ENCODE data around the gene ACTG2.

Gene ACTG2

GRCh38 chr2:73956218-73956865 is 63.5 kb downstream of the ACTG2 start:
- Histone ChIP-seq H3K9me3 (ENCODE audit: control insufficient read depth, insufficient read depth, low read length) (no peaks in the 10 kb centered on the region), H3K36me3 (ENCODE audit: control insufficient read depth, insufficient read depth, low read length) (peaks cover 70% of the 10 kb centered on the region), H3K27ac (ENCODE audit: low read depth, low read length) (no peak overlapping the region), H3K9ac (ENCODE audit: low read depth, low read length) (no peak overlapping the region), H3K4me3 (ENCODE audit: low read depth, low read length) (no peak overlapping the region), H3K4me1 (ENCODE audit: control insufficient read depth, insufficient read depth, low read length) (no peaks in the 10 kb centered on the region), H3K27me3 (ENCODE audit: control insufficient read depth, insufficient read depth, low read length) (no peaks in the 10 kb centered on the region)

- H3K27ac ChIP-seq (ENCODE audit: low read depth, low read length) = no peak overlapping the region
- peaks cover 34% of the 10 kb centered on the region for H3K36me3 ChIP-seq (ENCODE audit: control insufficient read depth, insufficient read depth, low read length)
- H3K4me3 ChIP-seq (ENCODE audit: low read depth, low read length) = no peak overlapping the region
Measured at GRCh38 chr2:73961274-73961673, 68.5 kb downstream of the ACTG2 start.

GRCh38 chr2:73961823-73962615 is 69.2 kb downstream of the ACTG2 start:
- H3K36me3 ChIP-seq (ENCODE audit: control insufficient read depth, insufficient read depth, low read length) = peaks cover 26% of the 10 kb centered on the region
- H3K9ac ChIP-seq (ENCODE audit: low read depth, low read length) = no peak overlapping the region
- H3K9me3 ChIP-seq (ENCODE audit: control insufficient read depth, insufficient read depth, low read length) = no peaks in the 10 kb centered on the region
- no peak overlapping the region for H3K27ac ChIP-seq (ENCODE audit: low read depth, low read length)
- no peaks in the 10 kb centered on the region for H3K4me1 ChIP-seq (ENCODE audit: control insufficient read depth, insufficient read depth, low read length)
- H3K27me3 ChIP-seq (ENCODE audit: control insufficient read depth, insufficient read depth, low read length) = no peaks in the 10 kb centered on the region
- H3K4me3 ChIP-seq (ENCODE audit: low read depth, low read length) = no peak overlapping the region

More at GRCh38 chr2:73961274-73961673, 68.5 kb downstream of the ACTG2 start:
- Histone ChIP-seq H3K9me3 (ENCODE audit: control insufficient read depth, insufficient read depth, low read length) (no peaks in the 10 kb centered on the region), H3K4me1 (ENCODE audit: control insufficient read depth, insufficient read depth, low read length) (no peaks in the 10 kb centered on the region), H3K27me3 (ENCODE audit: control insufficient read depth, insufficient read depth, low read length) (no peaks in the 10 kb centered on the region), H3K9ac (ENCODE audit: low read depth, low read length) (no peak overlapping the region)

GRCh38 chr2:73962798-73963197 is 70.0 kb downstream of the ACTG2 start:
- H3K4me3 ChIP-seq (ENCODE audit: low read depth, low read length) = no peak overlapping the region
- no peaks in the 10 kb centered on the region for H3K27me3 ChIP-seq (ENCODE audit: control insufficient read depth, insufficient read depth, low read length)
- no peaks in the 10 kb centered on the region for H3K4me1 ChIP-seq (ENCODE audit: control insufficient read depth, insufficient read depth, low read length)
- no peaks in the 10 kb centered on the region for H3K9me3 ChIP-seq (ENCODE audit: control insufficient read depth, insufficient read depth, low read length)
- no peak overlapping the region for H3K9ac ChIP-seq (ENCODE audit: low read depth, low read length)
- no peak overlapping the region for H3K27ac ChIP-seq (ENCODE audit: low read depth, low read length)
- H3K36me3 ChIP-seq (ENCODE audit: control insufficient read depth, insufficient read depth, low read length) = peaks cover 21% of the 10 kb centered on the region

- Histone ChIP-seq H3K36me3 (ENCODE audit: control insufficient read depth, insufficient read depth, low read length) (peaks cover 14% of the 10 kb centered on the region), H3K4me1 (ENCODE audit: control insufficient read depth, insufficient read depth, low read length) (no peaks in the 10 kb centered on the region)
Measured at GRCh38 chr2:73963385-73964120, 70.7 kb downstream of the ACTG2 start.

DNA sequence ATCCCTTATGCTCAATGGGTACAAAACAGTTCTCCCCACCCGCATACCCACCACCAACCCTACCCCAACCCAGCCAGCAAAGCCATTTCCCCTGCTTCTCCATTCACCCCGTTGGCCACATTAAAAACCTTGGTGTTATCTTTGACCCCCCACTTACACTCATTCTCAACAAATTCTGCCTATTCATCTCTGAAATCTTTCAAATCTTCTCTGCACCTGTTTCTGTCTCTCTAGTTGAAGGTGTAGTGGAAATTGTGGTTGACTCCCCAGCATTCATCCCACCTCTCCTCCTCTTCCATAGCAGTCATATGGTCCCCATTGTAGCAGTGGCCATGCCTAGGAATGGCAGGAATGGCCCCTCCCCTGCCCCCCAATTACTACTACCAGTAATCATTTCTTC is 71.4 kb downstream of the ACTG2 start:
- Histone ChIP-seq H3K36me3 (ENCODE audit: control insufficient read depth, insufficient read depth, low read length) (peaks cover 7% of the 10 kb centered on the region), H3K4me3 (ENCODE audit: low read depth, low read length) (no peak overlapping the region), H3K4me1 (ENCODE audit: control insufficient read depth, insufficient read depth, low read length) (no peaks in the 10 kb centered on the region), H3K9ac (ENCODE audit: low read depth, low read length) (no peak overlapping the region), H3K9me3 (ENCODE audit: control insufficient read depth, insufficient read depth, low read length) (no peaks in the 10 kb centered on the region), H3K27me3 (ENCODE audit: control insufficient read depth, insufficient read depth, low read length) (no peaks in the 10 kb centered on the region), H3K27ac (ENCODE audit: low read depth, low read length) (no peak overlapping the region)

More at GRCh38 chr2:73963385-73964120, 70.7 kb downstream of the ACTG2 start:
- Histone ChIP-seq H3K9ac (ENCODE audit: low read depth, low read length) (no peak overlapping the region), H3K9me3 (ENCODE audit: control insufficient read depth, insufficient read depth, low read length) (no peaks in the 10 kb centered on the region), H3K4me3 (ENCODE audit: low read depth, low read length) (no peak overlapping the region), H3K27me3 (ENCODE audit: control insufficient read depth, insufficient read depth, low read length) (no peaks in the 10 kb centered on the region), H3K27ac (ENCODE audit: low read depth, low read length) (no peak overlapping the region)

GRCh38 chr2:73965053-73965452 is 72.2 kb downstream of the ACTG2 start:
- H3K4me3 ChIP-seq (ENCODE audit: low read depth, low read length) = no peak overlapping the region
- H3K9me3 ChIP-seq (ENCODE audit: control insufficient read depth, insufficient read depth, low read length) = no peaks in the 10 kb centered on the region
- no peak overlapping the region for H3K27ac ChIP-seq (ENCODE audit: low read depth, low read length)
- H3K9ac ChIP-seq (ENCODE audit: low read depth, low read length) = no peak overlapping the region
- H3K27me3 ChIP-seq (ENCODE audit: control insufficient read depth, insufficient read depth, low read length) = no peaks in the 10 kb centered on the region
- H3K4me1 ChIP-seq (ENCODE audit: control insufficient read depth, insufficient read depth, low read length) = no peaks in the 10 kb centered on the region
- no peaks in the 10 kb centered on the region for H3K36me3 ChIP-seq (ENCODE audit: control insufficient read depth, insufficient read depth, low read length)

DNA sequence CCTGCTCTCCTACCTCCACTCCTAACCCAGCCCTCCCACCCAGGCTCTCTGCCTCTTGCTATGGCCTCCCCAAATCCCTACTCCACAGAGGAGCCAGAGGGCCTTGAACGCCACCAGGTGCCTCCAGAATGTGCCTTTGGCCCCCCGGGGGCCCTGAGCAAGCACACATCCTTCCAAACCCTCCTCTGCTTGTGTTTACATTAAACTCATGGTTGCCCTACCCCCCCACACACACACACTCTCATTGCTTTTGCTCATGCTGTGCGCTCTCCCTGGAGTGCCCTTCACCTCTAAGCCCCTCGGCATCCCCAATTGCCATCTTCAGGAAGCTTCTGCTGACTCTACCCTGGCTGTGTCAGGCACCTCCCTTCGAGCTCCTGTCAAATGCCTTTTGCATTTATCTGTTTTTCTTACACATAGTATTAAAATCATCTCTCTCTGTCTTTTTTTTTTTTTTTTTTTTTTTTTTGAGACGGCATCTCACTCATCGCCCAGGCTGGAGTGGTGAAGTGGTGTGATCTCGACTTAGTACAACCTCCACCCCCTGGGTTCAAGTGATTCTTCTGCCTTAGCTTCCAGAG is 75.6 kb downstream of the ACTG2 start:
- H3K27ac ChIP-seq (ENCODE audit: low read depth, low read length) = no peak overlapping the region
- H3K4me1 ChIP-seq (ENCODE audit: control insufficient read depth, insufficient read depth, low read length) = no peaks in the 10 kb centered on the region
- no peak overlapping the region for H3K9ac ChIP-seq (ENCODE audit: low read depth, low read length)
- H3K9me3 ChIP-seq (ENCODE audit: control insufficient read depth, insufficient read depth, low read length) = no peaks in the 10 kb centered on the region
- no peaks in the 10 kb centered on the region for H3K36me3 ChIP-seq (ENCODE audit: control insufficient read depth, insufficient read depth, low read length)
- no peak overlapping the region for H3K4me3 ChIP-seq (ENCODE audit: low read depth, low read length)
- H3K27me3 ChIP-seq (ENCODE audit: control insufficient read depth, insufficient read depth, low read length) = no peaks in the 10 kb centered on the region

DNA sequence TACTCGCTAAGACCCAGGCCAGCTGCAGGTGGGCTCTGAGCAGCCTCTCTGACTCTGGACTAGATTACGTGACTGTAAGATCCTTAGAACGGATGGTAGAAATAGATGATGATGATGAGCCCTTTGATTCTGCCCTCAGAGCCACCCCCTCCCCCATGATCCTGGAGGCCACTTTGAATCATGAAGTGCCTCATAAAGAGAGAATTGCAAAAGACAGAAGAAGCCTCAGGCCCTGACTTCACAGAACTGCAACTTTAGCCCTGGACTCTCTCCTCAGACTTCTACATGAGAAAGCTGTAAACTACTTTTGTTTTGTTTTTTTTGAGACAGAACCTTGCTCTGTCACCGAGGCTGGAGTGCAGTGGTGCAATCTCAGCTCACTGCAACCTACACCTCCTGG is 76.5 kb downstream of the ACTG2 start:
- Histone ChIP-seq H3K4me1 (ENCODE audit: control insufficient read depth, insufficient read depth, low read length) (no peaks in the 10 kb centered on the region), H3K27ac (ENCODE audit: low read depth, low read length) (no peak overlapping the region), H3K9me3 (ENCODE audit: control insufficient read depth, insufficient read depth, low read length) (no peaks in the 10 kb centered on the region), H3K9ac (ENCODE audit: low read depth, low read length) (no peak overlapping the region), H3K27me3 (ENCODE audit: control insufficient read depth, insufficient read depth, low read length) (no peaks in the 10 kb centered on the region), H3K36me3 (ENCODE audit: control insufficient read depth, insufficient read depth, low read length) (no peaks in the 10 kb centered on the region), H3K4me3 (ENCODE audit: low read depth, low read length) (no peak overlapping the region)
